Neuronal stem cell (in vitro differentiated cells): ENCODE results near the gene LMF2.

Experiments
- DNase-seq: peaks from one replicate; pipeline ENCODE4 v3.0.0-alpha.2; 2013; ENCODE audit warnings: low spot score
- H2AFZ ChIP-seq: one replicate; pipeline ENCODE4 v1.6.1; 2013; ENCODE audit warnings: mild to moderate bottlenecking, low read length, inconsistent platforms
- H2AK5ac ChIP-seq: 2 replicates; pipeline ENCODE4 v1.6.1; 2013; ENCODE audit warnings: low read depth, mild to moderate bottlenecking, inconsistent platforms, low read length, moderate library complexity, mixed read lengths
- H2BK120ac ChIP-seq: 2 replicates; pipeline ENCODE4 v1.6.1; 2013; ENCODE audit warnings: low read depth, mild to moderate bottlenecking, inconsistent platforms, low read length, moderate library complexity, mixed read lengths
- H2BK12ac ChIP-seq: one replicate; pipeline ENCODE4 v1.6.1; 2013; ENCODE audit warnings: low read length, inconsistent platforms
- H2BK15ac ChIP-seq: 2 replicates; pipeline ENCODE4 v1.6.1; 2013; ENCODE audit warnings: mild to moderate bottlenecking, low read length, inconsistent platforms, mixed read lengths
- H2BK5ac ChIP-seq: one replicate; pipeline ENCODE4 v1.6.1; 2013; ENCODE audit warnings: inconsistent platforms, mild to moderate bottlenecking, low read length, moderate library complexity
- H3K14ac ChIP-seq: one replicate; pipeline ENCODE4 v1.6.1; 2013; ENCODE audit warnings: low read length, inconsistent platforms
- H3K18ac ChIP-seq: 2 replicates; pipeline ENCODE4 v1.6.1; 2013; ENCODE audit warnings: low read length, inconsistent platforms
- H3K23ac ChIP-seq: 2 replicates; pipeline ENCODE4 v1.6.1; 2013; ENCODE audit warnings: low read depth, mild to moderate bottlenecking, mixed read lengths, low read length, inconsistent platforms; ENCODE audit not compliant: poor library complexity
- H3K27ac ChIP-seq: replicated peaks from 3 replicates; pipeline ENCODE4 v1.5.1; 2013; ENCODE audit warnings: low read length, inconsistent platforms
- H3K27me3 ChIP-seq, 3 experiments: 2 replicates each; pipeline ENCODE4 v1.6.1; 2013; ENCODE audit warnings: low read length in 3 of 3, mild to moderate bottlenecking in 2 of 3, inconsistent platforms in 1 of 3, low read depth in 1 of 3, mixed read lengths in 1 of 3, moderate library complexity in 1 of 3; ENCODE audit not compliant: control insufficient read depth in 3 of 3, insufficient read depth in 3 of 3
- H3K36me3 ChIP-seq, 2 donors: replicated peaks in 1 of 2; 2 replicates each; pipeline ENCODE4 v1.6.1; 2013; ENCODE audit warnings: low read length in 2 of 2; ENCODE audit not compliant: control insufficient read depth in 2 of 2, insufficient read depth in 2 of 2
- H3K4ac ChIP-seq: 2 replicates; pipeline ENCODE4 v1.6.1; 2013; ENCODE audit warnings: inconsistent platforms, mild to moderate bottlenecking, low read length, moderate library complexity
- H3K4me1 ChIP-seq, 2 donors: 1 replicate in 1 of 2; 2 replicates in 1 of 2; pipeline ENCODE4 v1.6.1; 2013; ENCODE audit warnings: low read length in 2 of 2, low read depth in 1 of 2; ENCODE audit not compliant: control insufficient read depth in 2 of 2, insufficient read depth in 1 of 2
- H3K4me2 ChIP-seq: one replicate; pipeline ENCODE4 v1.6.1; 2013; ENCODE audit warnings: mild to moderate bottlenecking, low read length, inconsistent platforms; ENCODE audit not compliant: insufficient read depth, poor library complexity, severe bottlenecking
- H3K4me3 ChIP-seq, 2 donors: 2 replicates each; pipeline ENCODE4 v1.5.1; 2013; ENCODE audit warnings: low read length in 2 of 2, mild to moderate bottlenecking in 2 of 2, inconsistent platforms in 1 of 2, moderate library complexity in 1 of 2
- H3K79me1 ChIP-seq: one replicate; pipeline ENCODE4 v1.6.1; 2013; ENCODE audit warnings: low read depth, mild to moderate bottlenecking, inconsistent platforms, low read length, moderate library complexity
- H3K9ac ChIP-seq: one replicate; pipeline ENCODE4 v1.6.1; 2013; ENCODE audit warnings: mild to moderate bottlenecking, low read depth, low read length, inconsistent platforms; ENCODE audit not compliant: poor library complexity
- H3K9me3 ChIP-seq, 2 donors: replicated peaks in 1 of 2; 2 replicates each; pipeline versions ENCODE3 to v1.6.1; 2013; ENCODE audit warnings: low read length in 2 of 2, mild to moderate bottlenecking in 2 of 2, inconsistent platforms in 1 of 2, low read depth in 1 of 2, mixed read lengths in 1 of 2, moderate library complexity in 1 of 2; ENCODE audit not compliant: control insufficient read depth in 2 of 2, insufficient read depth in 1 of 2
- H4K8ac ChIP-seq: one replicate; pipeline ENCODE4 v1.6.1; 2013; ENCODE audit warnings: low read depth, mild to moderate bottlenecking, inconsistent platforms, low read length, moderate library complexity
- H4K91ac ChIP-seq: one replicate; pipeline ENCODE4 v1.6.1; 2013; ENCODE audit warnings: low read length, low read depth, mild to moderate bottlenecking, inconsistent platforms; ENCODE audit not compliant: poor library complexity
- WGBS, 2 donors: extraction: QIAGEN DNeasy Blood & Tissue Kit; methylation state at CpG; one replicate each; pipeline ENCODE4 v1.1.7; 2013; ENCODE audit warnings: missing lambda C conversion rate in 2 of 2, mixed read lengths in 1 of 2; ENCODE audit not compliant: insufficient read length in 2 of 2, insufficient replicate concordance in 1 of 2; ENCODE audit errors: extremely low coverage in 2 of 2; 5-methylcytosine and 5-hydroxymethylcytosine counted together

Gene LMF2

GRCh38 chr22:50525104-50525857 is 17.8 kb upstream of the LMF2 start, which contains the start of gene SCO2:
SCO2 (minus strand) TSS chr22:50525598; CDS start chr22:50524411, 1,187 bp downstream.
- no peak within 1 kb of the TSS for H2BK120ac ChIP-seq
- H3K4ac ChIP-seq, result peak within 1 kb of the TSS; percentile 69

DNA sequence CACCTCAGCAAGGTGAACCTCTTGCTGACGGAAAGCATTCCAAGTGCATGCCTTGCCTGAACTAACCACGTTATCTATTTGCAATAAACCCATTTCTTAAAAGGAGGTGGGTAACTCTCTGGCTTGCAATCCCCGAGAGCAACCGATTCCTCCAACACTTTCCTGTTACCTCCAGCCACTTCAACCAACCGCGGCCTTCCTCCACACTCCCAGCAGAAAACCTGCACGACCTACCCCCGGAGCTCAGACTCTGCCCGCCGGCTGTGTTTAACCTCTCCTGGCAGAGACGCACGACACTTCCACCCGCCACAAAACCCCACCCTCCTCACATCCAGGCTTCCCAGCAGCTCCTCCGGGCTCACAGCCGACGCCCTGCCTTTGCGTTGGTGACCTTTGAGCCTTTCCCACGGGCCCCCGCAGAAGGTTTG is 17.2 kb upstream of the LMF2 start:
- H3K18ac ChIP-seq, result no peak overlapping the region
- H3K27me3 ChIP-seq, result peaks cover 0 to 11% (median 2%) of the 10 kb centered on the region in 3 experiments
- H2BK12ac ChIP-seq, result no peak overlapping the region
- no peak overlapping the region for H2BK5ac ChIP-seq
- H3K4ac ChIP-seq, result no peak overlapping the region
- H3K4me1 ChIP-seq, result peaks cover 11 to 17% of the 10 kb centered on the region in 2 donors
- H3K9ac ChIP-seq, result peak overlapping the region; percentile 93
- no peak overlapping the region for H4K91ac ChIP-seq
- peak overlapping the region; percentile 65 for H3K4me2 ChIP-seq
- H3K14ac ChIP-seq, result peak overlapping the region; percentile 82
- no peak overlapping the region for H2BK15ac ChIP-seq
- peaks cover 12% of the 10 kb centered on the region for H3K79me1 ChIP-seq
- no CpG with 5 or more reads among the region's 19 CpGs for WGBS, 2 donors
- peak overlapping the region; percentile 98 for H2AFZ ChIP-seq
- H2BK120ac ChIP-seq, result no peak overlapping the region
- DNase-seq, result no peak
- no peak overlapping the region for H4K8ac ChIP-seq
- peak overlapping the region; percentile 88 for H2AK5ac ChIP-seq
- H3K9me3 ChIP-seq, result peaks cover 3 to 9% of the 10 kb centered on the region in 2 donors
- H3K4me3 ChIP-seq, result peak overlapping the region; percentile 84 to 91
- H3K27ac ChIP-seq, result no peak overlapping the region
- peaks cover 35 to 45% of the 10 kb centered on the region in 2 donors for H3K36me3 ChIP-seq
- H3K23ac ChIP-seq, result peak overlapping the region; percentile 80

More at GRCh38 chr22:50525104-50525857, 17.8 kb upstream of the LMF2 start, which contains the start of gene SCO2:
- Histone ChIP-seq H4K91ac (no peak within 1 kb of the TSS), H2BK12ac (no peak within 1 kb of the TSS), H3K23ac (peak within 1 kb of the TSS; percentile 80), H3K27ac (peak within 1 kb of the TSS; percentile 89), H3K9ac (peak within 1 kb of the TSS; percentile 97), H3K36me3 (peaks cover 35 to 44% of the 10 kb centered on the region in 2 donors), H3K9me3 (peaks cover 6 to 11% of the 10 kb centered on the region in 2 donors), H2AK5ac (peak within 1 kb of the TSS; percentile 88), H3K27me3 (peaks cover 2 to 17% (median 8%) of the 10 kb centered on the region in 3 experiments), H3K18ac (peak within 1 kb of the TSS; percentile 95), H3K79me1 (peaks cover 12% of the 10 kb centered on the region), H2AFZ (peak within 1 kb of the TSS; percentile 98), H4K8ac (peak within 1 kb of the TSS; percentile 65), H3K4me2 (peak within 1 kb of the TSS; percentile 94), H2BK15ac (peak within 1 kb of the TSS; percentile 75), H3K14ac (peak within 1 kb of the TSS; percentile 98), H3K4me3 (peak within 1 kb of the TSS; percentile 84 to 91), H3K4me1 (peaks cover 11 to 17% of the 10 kb centered on the region in 2 donors), H2BK5ac (peak within 1 kb of the TSS; percentile 82)
- peak; percentile 98 for DNase-seq
- no CpG with 5 or more reads among the region's 84 CpGs for WGBS, 2 donors

GRCh38 chr22:50523806-50524675 is 16.5 kb upstream of the LMF2 start:
- H2AFZ ChIP-seq, result no peak overlapping the region
- no peak overlapping the region for H4K91ac ChIP-seq
- peak overlapping the region; percentile 74 for H3K9ac ChIP-seq
- H3K4me3 ChIP-seq, result peak overlapping the region; percentile 38 to 84
- no peak overlapping the region for H3K23ac ChIP-seq
- peaks cover 40 to 51% of the 10 kb centered on the region in 2 donors for H3K36me3 ChIP-seq
- no peak overlapping the region for H3K27ac ChIP-seq
- no peak overlapping the region for H2BK120ac ChIP-seq
- H3K9me3 ChIP-seq, result peaks cover 2 to 6% of the 10 kb centered on the region in 2 donors
- H3K4me2 ChIP-seq, result no peak overlapping the region
- no peak overlapping the region for H2BK15ac ChIP-seq
- no peak overlapping the region for H3K18ac ChIP-seq
- DNase-seq, result no peak
- H3K79me1 ChIP-seq, result peaks cover 12% of the 10 kb centered on the region
- H3K27me3 ChIP-seq, result peaks cover 0 to 5% (median 0%) of the 10 kb centered on the region in 3 experiments
- no peak overlapping the region for H3K4ac ChIP-seq
- H2AK5ac ChIP-seq, result no peak overlapping the region
- H3K14ac ChIP-seq, result no peak overlapping the region
- no CpG with 5 or more reads among the region's 25 CpGs for WGBS, 2 donors
- H2BK5ac ChIP-seq, result no peak overlapping the region
- no peak overlapping the region for H2BK12ac ChIP-seq
- H4K8ac ChIP-seq, result no peak overlapping the region
- H3K4me1 ChIP-seq, result peaks cover 11 to 17% of the 10 kb centered on the region in 2 donors
